SK-N-SH (cell line): ENCODE results near the gene ZNF462. TPM values are rescaled to one million over a fixed set of nuclear protein-coding genes. Genes with fewer than 3 reads are reported as not detected.

Experiments
- CTCF ChIA-PET: fragments of 300-600, 350-600 bp; formaldehyde crosslinking; extraction: SDS; loops from one replicate; lab custom pipeline; 2021; lab: Yijun Ruan, JAX
- POLR2A ChIA-PET: fragments of 350-600 bp; sonication (Branson Sonifier 250); formaldehyde crosslinking; extraction: SDS; loops from one replicate; lab custom pipeline; 2020; ENCODE audit warnings: antibody characterized with exemption, inconsistent platforms; lab: Yijun Ruan, JAX
- DNase-seq: peaks from one replicate; pipeline ENCODE4 v3.0.0; 2012
- H2AFZ ChIP-seq: fragments of 200-600 bp; sonication (generic); 2 replicates; pipeline ENCODE4 v1.8.1; 2016; ENCODE audit warnings: antibody characterized with exemption, mild to moderate bottlenecking, low read depth
- H3F3A ChIP-seq: fragments of 200-600 bp; sonication (generic); replicated peaks from 2 replicates; pipeline ENCODE3; 2016; ENCODE audit warnings: antibody characterized with exemption, mild to moderate bottlenecking; ENCODE audit not compliant: insufficient read depth
- H3K27ac ChIP-seq, 2 experiments: fragments of 200-500 bp in 1 of 2; fragments of 200-600 bp in 1 of 2; sonication (Bioruptor generic) in 1 of 2; sonication (generic), shearing (Covaris generic) in 1 of 2; 2 replicates each; pipeline versions ENCODE4 v1.5.1 to v1.6.1; 2014 to 2016; ENCODE audit warnings: low read depth in 2 of 2, inconsistent platforms in 1 of 2, low read length in 1 of 2, mild to moderate bottlenecking in 1 of 2, mixed read lengths in 1 of 2
- H3K27me3 ChIP-seq: fragments of 200-600 bp; sonication (generic), shearing (Covaris generic); 2 replicates; pipeline ENCODE4 v1.6.1; 2016; ENCODE audit warnings: mixed run types; ENCODE audit not compliant: insufficient read depth
- H3K36me3 ChIP-seq, 2 experiments: fragments of 200-500 bp in 1 of 2; fragments of 200-600 bp in 1 of 2; sonication (Bioruptor generic) in 1 of 2; sonication (generic) in 1 of 2; replicated peaks in 1 of 2; 2 replicates each; pipeline versions ENCODE3 to v1.5.1; 2014 to 2016; ENCODE audit warnings: low read length in 1 of 2, mild to moderate bottlenecking in 1 of 2; ENCODE audit not compliant: insufficient read depth in 2 of 2, control insufficient read depth in 1 of 2
- H3K4me1 ChIP-seq, 2 experiments: fragments of 200-500 bp in 1 of 2; fragments of 200-600 bp in 1 of 2; sonication (Bioruptor generic) in 1 of 2; sonication (generic), shearing (Covaris generic) in 1 of 2; 2 replicates each; pipeline versions ENCODE4 v1.5.1 to v1.6.1; 2014 to 2016; ENCODE audit warnings: low read depth in 1 of 2, low read length in 1 of 2, mixed run types in 1 of 2; ENCODE audit not compliant: insufficient read depth in 2 of 2, control insufficient read depth in 1 of 2
- H3K4me2 ChIP-seq: fragments of 200-600 bp; sonication (generic), shearing (Covaris generic); 2 replicates; pipeline ENCODE4 v1.6.1; 2017; ENCODE audit warnings: mixed run types
- H3K4me3 ChIP-seq, 2 experiments: fragments of 200-500 bp in 1 of 2; fragments of 200-600 bp in 1 of 2; sonication (Bioruptor generic) in 1 of 2; sonication (generic), shearing (Covaris generic) in 1 of 2; 2 replicates each; pipeline versions ENCODE4 v1.5.1 to v1.8.1; 2014 to 2016; ENCODE audit warnings: low read depth in 2 of 2, inconsistent platforms in 1 of 2, low read length in 1 of 2, mild to moderate bottlenecking in 1 of 2, mixed read lengths in 1 of 2, moderate library complexity in 1 of 2
- H3K79me2 ChIP-seq: fragments of 200-600 bp; sonication (generic); 2 replicates; pipeline ENCODE4 v1.8.1; 2017; ENCODE audit warnings: mild to moderate bottlenecking; ENCODE audit not compliant: insufficient read depth
- H3K9ac ChIP-seq: fragments of 200-600 bp; sonication (generic); 2 replicates; pipeline ENCODE4 v1.6.1; 2017; ENCODE audit warnings: mixed run types
- H3K9me2 ChIP-seq: fragments of 200-600 bp; sonication (generic); 2 replicates; pipeline ENCODE4 v1.6.1; 2017; ENCODE audit warnings: mixed run types
- H3K9me3 ChIP-seq: fragments of 200-600 bp; sonication (generic); 2 replicates; pipeline ENCODE4 v1.6.1; 2017; ENCODE audit warnings: mixed run types, mild to moderate bottlenecking, moderate library complexity
- H4K20me1 ChIP-seq: fragments of 200-600 bp; sonication (generic); 2 replicates; pipeline ENCODE4 v1.6.1; 2017; ENCODE audit warnings: mild to moderate bottlenecking, mixed run types; ENCODE audit not compliant: insufficient read depth
- CHD2 ChIP-seq: fragments of 150-350 bp; IDR thresholded peaks from 2 replicates; pipeline ENCODE4 v1.6.1; 2018; ENCODE audit warnings: low read length; ENCODE audit not compliant: partially characterized antibody
- CTCF ChIP-seq: fragments of 200-600 bp; sonication (generic); IDR thresholded peaks from 2 replicates; pipeline ENCODE4 v1.6.1; 2017; ENCODE audit warnings: antibody characterized with exemption, mild to moderate bottlenecking, moderate library complexity
- ELF1 ChIP-seq: IDR thresholded peaks from 2 replicates; pipeline ENCODE4 v1.4.0; 2012
- EP300 ChIP-seq, 2 experiments: IDR thresholded peaks; 2 replicates each; pipeline versions ENCODE4 v1.4.0 to v1.6.1; 2012; ENCODE audit warnings: borderline replicate concordance in 1 of 2, low read depth in 1 of 2, low read length in 1 of 2
- FOSL2 ChIP-seq: IDR thresholded peaks from 2 replicates; pipeline ENCODE4 v1.4.0; 2012; ENCODE audit warnings: low read depth, mild to moderate bottlenecking, moderate library complexity, borderline replicate concordance
- FOXM1 ChIP-seq: IDR thresholded peaks from 2 replicates; pipeline ENCODE4 v1.4.0; 2012; ENCODE audit warnings: low read depth, mild to moderate bottlenecking
- GABPA ChIP-seq: IDR thresholded peaks from 2 replicates; pipeline ENCODE4 v1.4.0; 2012; ENCODE audit warnings: low read depth, mild to moderate bottlenecking
- GATA2 ChIP-seq: sonication (generic); formaldehyde crosslinking; IDR thresholded peaks from 2 replicates; pipeline ENCODE4 v1.5.0; 2020; ENCODE audit warnings: mild to moderate bottlenecking, missing genetic modification reagents
- IRF3 ChIP-seq: fragments of 150-350 bp; IDR thresholded peaks from 2 replicates; pipeline ENCODE4 v1.6.1; 2016; ENCODE audit warnings: mild to moderate bottlenecking, low read depth, low read length
- JUND ChIP-seq: IDR thresholded peaks from 2 replicates; pipeline ENCODE4 v1.4.0; 2012
- NFIC ChIP-seq: IDR thresholded peaks from 2 replicates; pipeline ENCODE4 v1.4.0; 2012; ENCODE audit warnings: borderline replicate concordance
- POLR2AphosphoS5 ChIP-seq: IDR thresholded peaks from 2 replicates; pipeline ENCODE4 v1.6.1; 2012; ENCODE audit warnings: low read depth, low read length
- RAD21 ChIP-seq: IDR thresholded peaks from 2 replicates; pipeline ENCODE4 v1.6.1; 2012; ENCODE audit warnings: mild to moderate bottlenecking, low read length
- RCOR1 ChIP-seq: fragments of 150-350 bp; IDR thresholded peaks from 2 replicates; pipeline ENCODE4 v1.6.1; 2017; ENCODE audit warnings: antibody characterized with exemption, low read length
- REST ChIP-seq: IDR thresholded peaks from 2 replicates; pipeline ENCODE4 v1.6.1; 2012; ENCODE audit warnings: mild to moderate bottlenecking, low read depth, low read length, moderate library complexity
- RFX5 ChIP-seq: IDR thresholded peaks from 2 replicates; pipeline ENCODE4 v1.6.1; 2012; ENCODE audit warnings: mild to moderate bottlenecking, improper control_type of control experiment, low read length
- RXRA ChIP-seq: IDR thresholded peaks from 2 replicates; pipeline ENCODE4 v1.4.0; 2012; ENCODE audit warnings: low read depth, mild to moderate bottlenecking, borderline replicate concordance
- TAF1 ChIP-seq: IDR thresholded peaks from 2 replicates; pipeline ENCODE4 v1.6.1; 2012; ENCODE audit warnings: low read depth, mild to moderate bottlenecking, low read length, moderate library complexity, borderline replicate concordance
- TCF12 ChIP-seq: IDR thresholded peaks from 2 replicates; pipeline ENCODE4 v1.4.0; 2012
- TEAD4 ChIP-seq: IDR thresholded peaks from 2 replicates; pipeline ENCODE4 v1.4.0; 2012; ENCODE audit warnings: mild to moderate bottlenecking, borderline replicate concordance; ENCODE audit not compliant: insufficient read depth
- USF1 ChIP-seq: IDR thresholded peaks from 2 replicates; pipeline ENCODE4 v1.4.0; 2012; ENCODE audit warnings: low read depth, borderline replicate concordance
- WGBS: methylation state at CpG from one replicate; pipeline ENCODE4 v1.1.6; 2017; ENCODE audit warnings: low lambda C conversion rate; 5-methylcytosine and 5-hydroxymethylcytosine counted together
- polyA plus RNA-seq, 3 experiments: library from polyadenylated mRNA; depleted of rRNA; stranded (reverse); fragments of >200 nt; gene quantifications; 2 replicates each; pipeline ENCODE4 v1.2.3, GENCODE V29; 2012

The ZNF462 gene
- polyA plus RNA-seq, 1 of the 3 experiments (the other 2 are of a cell fraction), result 5.2 TPM

GRCh38 chr9:107000218-107000617, 137.3 kb downstream of the ZNF462 start (continued):
- no peak for TF ChIP-seq REST
- TF ChIP-seq IRF3, result no peak
- no peak for TF ChIP-seq FOSL2
- TF ChIP-seq FOXM1, result no peak
- TF ChIP-seq, all 33 proteins: peak for 0

- 95% methylated on average over 3 of the region's 3 CpGs for WGBS
- Histone ChIP-seq H3K4me1 (peaks cover 0 to 11% of the 10 kb centered on the region in 2 experiments; a peak in 1 of 4 replicates), H3K9ac (no peak overlapping the region), H3K79me2 (no peaks in the 10 kb centered on the region), H3K9me2 (peaks cover 2% of the 10 kb centered on the region; the same call in 1 of the 2 replicates), H4K20me1 (no peaks in the 10 kb centered on the region), H3K9me3 (no peaks in the 10 kb centered on the region), H3K4me3 (no peak overlapping the region), H2AFZ (no peak overlapping the region), H3K27ac (no peak overlapping the region), H3K27me3 (no peaks in the 10 kb centered on the region), H3K36me3 (peaks cover 7 to 61% of the 10 kb centered on the region in 2 experiments), H3K4me2 (no peak overlapping the region), H3F3A (no peaks in the 10 kb centered on the region)
- no peak for TF ChIP-seq RXRA
- no peak for TF ChIP-seq RFX5
- TF ChIP-seq RAD21, result no peak
- no peak for TF ChIP-seq CHD2
- TF ChIP-seq GABPA, result no peak
- no peak for TF ChIP-seq FOSL2
- TF ChIP-seq USF1, result no peak
- no peak for TF ChIP-seq GATA2 (CRISPR knock-in tag)
- no peak for TF ChIP-seq JUND
- TF ChIP-seq ELF1, result no peak
- TF ChIP-seq TCF12, result no peak
- TF ChIP-seq CTCF, result no peak
- TF ChIP-seq TEAD4, result no peak
- TF ChIP-seq TAF1, result no peak
- TF ChIP-seq NFIC, result no peak
- TF ChIP-seq POLR2AphosphoS5, result no peak
- TF ChIP-seq EP300 (IDR thresholded peaks at IDR 0.05; ENCODE audit: borderline replicate concordance in 1 of 2, low read depth in 1 of 2, low read length in 1 of 2), result no peak
- no peak for TF ChIP-seq RCOR1
- DNase-seq, result no peak
- ChIA-PET CTCF (interaction anchor here (1.0 kb wide), 1 partner anchor 12 kb away, joined by 4 read pairs; no protein-coding TSS in a partner anchor), POLR2A (no interaction called here)
These were observed 142.2 kb downstream of the ZNF462 start for GRCh38 chr9:107005201-107005600.
